Mononuclear cell (primary cell): ENCODE results near the gene NUDT16. TPM values are rescaled to one million over a fixed set of nuclear protein-coding genes. Genes with fewer than 3 reads are reported as not detected.
"Not testable (repeated sequence)": the region's sequence is repeated elsewhere in the genome, so short reads cannot be mapped to it uniquely, and the experiment has no call there.

Source experiments
- H3K27me3 ChIP-seq: 2 replicates; pipeline ENCODE4 v1.6.0; 2011; ENCODE audit warnings: low read length, control low read depth; ENCODE audit not compliant: insufficient read depth
- H3K4me1 ChIP-seq: 2 replicates; pipeline ENCODE4 v1.5.1; 2011; ENCODE audit warnings: mild to moderate bottlenecking, low read length, control low read depth; ENCODE audit not compliant: insufficient read depth
- H3K4me3 ChIP-seq: 2 replicates; pipeline ENCODE4 v1.5.1; 2011; ENCODE audit warnings: mild to moderate bottlenecking, low read length, moderate library complexity
- H3K9me3 ChIP-seq: 2 replicates; pipeline ENCODE4 v1.5.1; 2011; ENCODE audit warnings: low read depth, mild to moderate bottlenecking, control low read depth, low read length
- total RNA-seq: library from RNA; depleted of rRNA; stranded (reverse); fragments of >200 nt; gene quantifications from one replicate; pipeline ENCODE4 v1.2.3, GENCODE V29; 2012

NUDT16 gene
- 3.9 TPM for total RNA-seq

- no peaks in the 10 kb centered on the region for H3K9me3 ChIP-seq
- no peaks in the 10 kb centered on the region for H3K27me3 ChIP-seq
- peaks cover 55% of the 10 kb centered on the region for H3K4me1 ChIP-seq
- peak within 1 kb of the TSS; percentile 90 for H3K4me3 ChIP-seq
Measured at GRCh38 chr3:131381445-131382291, at the start of gene NUDT16. Gene NUDT16, plus strand, starts transcription at chr3:131381774. Its CDS starts 31 bp downstream, at chr3:131381805.

GRCh38 chr3:131338948-131339640 lies 42.5 kb upstream of the NUDT16 start:
- Histone ChIP-seq H3K27me3 (no peaks in the 10 kb centered on the region), H3K4me1 (no peaks in the 10 kb centered on the region), H3K9me3 (no peaks in the 10 kb centered on the region), H3K4me3 (no peak overlapping the region)

- Histone ChIP-seq H3K27me3 (no peaks in the 10 kb centered on the region), H3K9me3 (no peaks in the 10 kb centered on the region), H3K4me3 (no peak overlapping the region), H3K4me1 (no peaks in the 10 kb centered on the region)
Measured at GRCh38 chr3:131341761-131342160, 39.8 kb upstream of the NUDT16 start.

- Histone ChIP-seq H3K4me3 (no peak overlapping the region), H3K4me1 (no peaks in the 10 kb centered on the region), H3K9me3 (no peaks in the 10 kb centered on the region), H3K27me3 (no peaks in the 10 kb centered on the region)
Measured at GRCh38 chr3:131348911-131349310, 32.7 kb upstream of the NUDT16 start.

GRCh38 chr3:131349454-131349853 lies 32.1 kb upstream of the NUDT16 start:
- H3K4me1 ChIP-seq = no peaks in the 10 kb centered on the region
- no peaks in the 10 kb centered on the region for H3K27me3 ChIP-seq
- no peak overlapping the region for H3K4me3 ChIP-seq
- H3K9me3 ChIP-seq = no peaks in the 10 kb centered on the region

GRCh38 chr3:131349946-131350347 lies 31.6 kb upstream of the NUDT16 start:
- Histone ChIP-seq H3K4me1 (no peaks in the 10 kb centered on the region), H3K27me3 (no peaks in the 10 kb centered on the region), H3K9me3 (no peaks in the 10 kb centered on the region), H3K4me3 (no peak overlapping the region)

- Histone ChIP-seq H3K4me1 (no peaks in the 10 kb centered on the region), H3K27me3 (no peaks in the 10 kb centered on the region), H3K9me3 (no peaks in the 10 kb centered on the region)
Measured at GRCh38 chr3:131350506-131350905, 31.1 kb upstream of the NUDT16 start.

GRCh38 chr3:131353016-131353877 lies 28.3 kb upstream of the NUDT16 start:
- Histone ChIP-seq H3K27me3 (no peaks in the 10 kb centered on the region), H3K9me3 (no peaks in the 10 kb centered on the region), H3K4me3 (no peak overlapping the region), H3K4me1 (no peaks in the 10 kb centered on the region)

More at GRCh38 chr3:131350506-131350905, 31.1 kb upstream of the NUDT16 start:
- H3K4me3 ChIP-seq = no peak overlapping the region

GRCh38 chr3:131353986-131354385 lies 27.6 kb upstream of the NUDT16 start:
- no peaks in the 10 kb centered on the region for H3K4me1 ChIP-seq
- no peak overlapping the region for H3K4me3 ChIP-seq
- no peaks in the 10 kb centered on the region for H3K27me3 ChIP-seq
- H3K9me3 ChIP-seq = no peaks in the 10 kb centered on the region

GRCh38 chr3:131356006-131356595 lies 25.5 kb upstream of the NUDT16 start:
- H3K4me3 ChIP-seq = no peak overlapping the region
- H3K27me3 ChIP-seq = no peaks in the 10 kb centered on the region
- H3K9me3 ChIP-seq = no peaks in the 10 kb centered on the region
- peaks cover under 1% of the 10 kb centered on the region for H3K4me1 ChIP-seq

GRCh38 chr3:131357275-131357674 lies 24.3 kb upstream of the NUDT16 start:
- peaks cover 13% of the 10 kb centered on the region for H3K4me1 ChIP-seq
- H3K27me3 ChIP-seq = peaks cover 2% of the 10 kb centered on the region
- H3K4me3 ChIP-seq = no peak overlapping the region
- no peaks in the 10 kb centered on the region for H3K9me3 ChIP-seq

- no peaks in the 10 kb centered on the region for H3K9me3 ChIP-seq
- peaks cover 21% of the 10 kb centered on the region for H3K4me1 ChIP-seq
- no peak overlapping the region for H3K4me3 ChIP-seq
- peaks cover 17% of the 10 kb centered on the region for H3K27me3 ChIP-seq
Measured at GRCh38 chr3:131360191-131360755, 21.3 kb upstream of the NUDT16 start.

- Histone ChIP-seq H3K4me3 (peak overlapping the region; percentile 43), H3K27me3 (peaks cover 21% of the 10 kb centered on the region), H3K4me1 (peaks cover 21% of the 10 kb centered on the region)
- H3K9me3 ChIP-seq = not testable (repeated sequence)
Measured at GRCh38 chr3:131361066-131361463, 20.5 kb upstream of the NUDT16 start.
